HG03139 (cell line): ENCODE measurements around the gene KCNF1.

Experiments used
- ATAC-seq: cut with Tn5 transposase; IDR thresholded peaks from one replicate; pipeline ENCODE4 v1.9.1; 2021; ENCODE audit not compliant: unreplicated experiment

The KCNF1 gene

DNA sequence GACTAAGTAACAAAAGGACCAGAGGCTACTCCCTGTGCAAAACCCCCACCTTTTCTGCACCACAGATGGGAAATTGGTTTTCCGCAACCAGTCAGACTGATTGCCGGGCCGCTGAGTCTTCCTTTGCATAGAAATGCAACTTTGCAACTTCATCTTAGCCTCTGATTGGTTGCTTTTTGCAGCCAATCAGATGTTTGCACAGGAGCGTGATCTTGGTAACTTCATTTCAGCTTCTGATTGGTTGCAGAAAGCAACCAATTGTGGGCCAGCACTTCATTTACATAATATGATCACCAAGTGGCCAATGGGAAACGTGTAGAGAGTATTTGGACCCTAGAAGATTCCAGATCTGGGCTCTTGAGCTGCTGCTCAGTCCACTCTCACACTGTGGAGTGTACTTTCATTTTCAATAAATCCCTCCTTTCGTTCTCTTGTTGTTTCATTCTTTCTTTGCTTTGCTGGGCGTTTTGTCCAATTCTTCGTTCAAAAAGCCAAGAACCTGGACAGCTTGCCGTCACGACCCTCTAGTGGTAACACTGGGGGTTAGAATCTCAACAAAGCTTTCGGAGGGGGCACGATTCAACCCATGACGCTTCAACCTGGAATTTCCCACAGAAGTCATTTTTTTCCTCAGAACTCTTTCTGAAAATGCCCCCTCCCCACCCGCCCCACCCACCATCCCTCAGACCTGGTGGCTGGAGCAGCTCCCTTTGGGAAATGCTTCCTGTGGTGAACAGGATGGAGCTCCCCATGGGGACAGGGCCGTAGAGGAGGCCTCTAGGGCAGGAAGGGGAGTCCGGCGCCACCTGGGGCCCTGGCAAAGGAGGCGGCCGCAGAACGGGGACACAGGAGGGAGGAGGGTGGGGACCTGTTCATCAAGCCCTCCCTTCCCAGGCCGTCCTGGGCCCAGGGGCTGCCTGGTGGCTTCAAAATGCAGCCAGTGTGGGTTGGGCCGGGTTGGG is 31.8 kb upstream of the KCNF1 start:
- ATAC-seq, result no peak

DNA sequence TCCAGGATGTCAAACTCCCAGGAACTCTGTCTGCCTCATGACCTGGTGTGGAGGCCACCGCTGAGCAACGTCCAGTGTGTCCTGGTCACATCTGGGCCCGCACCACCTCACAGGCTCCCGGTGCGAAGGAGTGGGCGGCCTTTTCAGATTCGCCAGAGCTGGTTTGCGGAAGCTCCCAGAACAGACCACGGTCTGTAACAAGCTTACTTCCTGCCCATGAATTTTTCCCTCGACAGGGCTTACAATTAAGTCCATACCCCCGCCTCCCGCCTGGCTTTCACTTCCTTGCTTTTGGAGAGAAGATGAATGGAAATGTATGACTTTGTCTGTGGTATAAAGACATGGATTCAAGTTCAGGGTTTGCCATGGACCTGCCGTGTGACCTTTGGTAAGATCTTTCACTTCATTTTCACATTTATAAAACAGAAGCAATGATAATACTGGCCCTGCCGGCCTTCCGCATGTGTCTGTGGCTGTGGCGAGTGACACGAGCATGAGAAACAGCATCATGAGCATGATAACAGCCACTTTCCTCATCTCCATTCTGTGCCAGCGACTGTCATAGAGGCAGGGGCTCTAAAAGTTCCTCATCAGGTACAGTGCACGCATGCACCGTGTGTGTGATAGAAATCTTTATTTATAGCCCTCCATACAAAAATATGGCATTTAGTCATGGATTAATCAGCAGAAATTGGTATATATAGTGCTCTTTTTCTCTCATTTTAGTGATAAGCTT is 31.0 kb upstream of the KCNF1 start:
- ATAC-seq, result no peak

DNA sequence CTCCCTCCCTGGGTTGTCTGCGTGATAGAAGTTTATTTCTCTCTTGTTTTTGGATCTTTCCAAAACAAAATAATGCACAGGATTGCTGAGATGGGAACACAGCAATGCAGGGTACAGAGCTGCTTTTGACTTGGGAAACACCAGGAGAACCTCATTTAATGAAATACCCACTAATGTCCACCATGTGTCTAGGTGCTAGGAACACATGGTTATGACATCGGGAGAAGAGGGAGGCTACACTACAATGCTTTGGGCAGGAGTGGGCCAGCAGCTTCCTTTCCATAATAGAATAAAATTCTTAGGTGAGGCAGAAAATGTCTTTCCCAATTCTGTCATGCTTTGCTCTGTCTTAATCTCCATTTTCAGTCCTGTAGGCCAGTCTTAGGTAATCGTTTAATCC is 29.2 kb upstream of the KCNF1 start:
- no peak for ATAC-seq

DNA sequence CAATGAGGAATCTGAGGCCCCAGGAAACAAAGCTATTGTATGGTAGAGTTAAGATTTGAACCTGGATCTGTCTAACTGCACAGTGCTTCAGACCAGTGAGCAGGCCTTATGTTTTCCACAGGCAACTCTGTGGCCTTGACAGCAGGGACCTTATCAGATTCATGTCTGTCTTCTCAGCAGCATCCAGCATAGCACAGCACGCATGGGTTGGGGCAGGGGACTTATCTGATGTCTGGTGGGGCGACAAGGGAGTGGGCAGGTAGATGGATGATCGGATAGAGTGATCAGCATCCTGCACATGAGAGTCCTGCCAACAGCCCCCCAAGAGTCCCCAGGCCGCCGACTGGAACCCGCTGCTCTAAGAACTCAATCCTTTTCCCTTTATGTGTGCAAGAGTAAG is 28.7 kb upstream of the KCNF1 start:
- no peak for ATAC-seq

DNA sequence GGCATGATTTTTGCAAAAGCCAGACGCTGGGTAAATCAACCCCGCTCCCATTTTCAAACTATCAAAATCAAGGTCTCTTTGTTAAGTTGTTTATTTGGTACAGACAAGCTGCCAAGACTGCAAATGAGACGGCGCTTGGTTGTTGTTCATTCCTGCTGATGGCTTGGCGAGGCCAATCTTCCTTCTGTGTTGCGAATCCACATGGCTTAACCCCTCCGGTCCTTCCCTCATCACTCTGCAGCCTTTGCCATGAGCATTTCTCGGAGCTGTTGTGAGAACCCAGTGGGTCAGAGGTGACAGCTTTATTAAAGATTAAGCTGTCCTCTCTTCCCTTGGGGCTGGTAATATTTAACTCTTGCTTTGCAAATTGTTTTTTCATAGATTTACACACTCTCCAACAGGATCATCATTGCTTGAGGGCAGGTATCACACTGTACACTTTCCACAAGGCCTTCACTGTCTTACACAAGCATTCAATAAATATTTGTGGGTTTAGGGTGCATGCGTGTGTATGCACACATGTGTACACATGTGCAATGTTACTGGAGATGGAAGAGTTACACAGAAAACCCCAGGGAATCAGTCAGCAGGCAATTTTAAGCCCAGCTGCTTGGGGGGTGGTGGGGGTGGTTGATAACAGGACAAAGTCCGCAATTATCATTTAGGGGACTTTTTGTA is 27.8 kb upstream of the KCNF1 start:
- no peak for ATAC-seq

DNA sequence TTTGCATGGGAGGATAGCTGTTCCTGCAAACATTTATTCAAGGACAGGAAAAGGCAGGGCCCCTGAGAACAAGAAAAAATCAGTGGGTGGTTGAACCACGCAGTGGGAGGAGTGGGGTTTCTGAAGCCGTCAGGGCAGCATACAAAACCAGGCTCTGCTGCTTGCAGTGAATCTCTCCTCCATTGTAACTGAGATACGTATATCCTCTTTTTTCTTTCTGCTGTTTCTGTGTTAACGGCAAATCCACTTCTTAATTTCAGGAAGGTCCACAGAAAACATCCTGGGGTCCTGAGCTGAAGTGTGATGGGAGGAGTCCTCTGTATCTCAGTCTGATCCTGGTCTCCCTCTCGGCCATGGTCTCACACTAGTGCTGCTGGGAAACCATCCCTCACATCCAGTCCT is 27.2 kb upstream of the KCNF1 start:
- no peak for ATAC-seq

DNA sequence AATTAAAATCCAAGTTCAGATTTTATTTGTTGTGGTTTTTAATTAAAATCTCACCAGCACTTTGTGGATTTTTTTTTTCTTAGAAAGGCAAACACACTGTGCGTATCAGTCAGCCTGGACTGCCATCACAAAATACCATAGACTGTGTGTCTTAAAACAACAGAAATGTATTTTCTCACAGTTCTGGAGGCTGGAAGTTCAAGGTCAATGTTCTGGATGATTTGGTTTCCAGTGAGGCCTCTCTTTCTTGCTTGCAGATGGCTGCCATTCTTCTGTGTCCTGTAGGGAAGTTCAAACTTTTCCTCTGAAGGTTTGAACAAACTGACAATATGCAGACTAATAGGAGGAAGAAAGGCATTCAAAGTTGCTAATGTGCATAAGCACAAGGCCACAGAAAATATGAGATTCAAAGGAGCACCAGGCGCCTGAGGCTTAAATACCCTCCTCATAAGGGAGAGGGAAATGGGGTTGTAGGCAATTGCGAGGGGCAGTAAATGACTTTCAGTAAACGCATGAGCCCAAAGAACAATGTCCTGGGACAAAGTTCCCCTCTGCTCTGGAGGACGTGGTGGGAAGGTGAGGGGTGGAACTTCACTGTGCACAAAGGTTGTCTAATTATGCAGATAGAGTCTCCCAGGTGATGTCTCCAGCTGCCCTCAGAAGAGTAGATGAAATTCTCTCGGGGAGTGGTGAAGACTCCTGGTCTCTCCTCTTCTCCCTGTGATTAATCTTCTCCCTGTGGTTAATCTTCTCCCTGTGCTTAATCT is 26.5 kb upstream of the KCNF1 start:
- no peak for ATAC-seq

DNA sequence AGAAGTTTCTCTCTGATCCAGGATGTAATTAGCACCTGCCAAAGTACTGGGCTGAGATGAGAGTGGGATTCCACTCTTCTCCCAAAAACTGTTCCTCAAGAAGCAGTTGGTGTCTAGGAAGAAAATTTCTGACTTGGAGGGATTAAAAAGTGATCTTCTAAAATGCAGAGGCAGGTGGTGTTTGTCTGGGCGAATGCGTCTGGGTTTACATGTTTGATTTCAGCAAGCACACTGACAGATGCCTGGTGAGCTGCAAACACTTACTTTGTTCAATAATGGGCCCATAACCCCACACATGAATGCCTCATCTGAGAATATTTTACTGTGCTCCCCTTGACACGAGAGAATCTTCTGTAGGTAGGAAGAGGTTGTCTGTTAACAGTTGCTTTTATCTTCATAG is 24.3 kb upstream of the KCNF1 start:
- no peak for ATAC-seq

DNA sequence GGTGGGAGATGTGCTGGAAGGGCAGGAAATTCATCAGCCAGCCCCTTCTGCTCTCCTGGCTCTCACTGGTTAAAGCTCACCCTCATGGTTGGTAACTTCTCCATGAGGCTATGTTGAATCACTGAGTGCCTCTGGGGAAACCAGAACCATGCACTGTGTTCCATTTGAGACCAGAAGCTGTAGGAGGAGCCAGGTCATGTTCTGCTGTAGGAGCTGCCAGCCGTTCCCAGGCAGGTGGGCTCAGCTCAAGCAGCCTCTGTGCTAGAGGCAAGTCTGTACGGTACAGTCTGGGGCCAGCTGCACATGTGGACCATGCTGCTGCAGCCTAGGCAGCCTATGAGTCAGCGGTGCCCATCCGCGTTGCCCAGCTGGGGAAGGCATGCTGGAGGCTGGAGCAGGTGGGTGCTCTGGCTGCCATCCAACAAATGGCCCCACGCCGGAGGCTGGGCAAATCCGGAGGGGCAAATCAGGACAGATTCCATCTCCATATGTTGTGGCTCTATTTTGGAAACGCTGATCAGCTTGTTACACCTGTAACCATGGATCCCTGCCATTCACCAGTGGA is 22.0 kb upstream of the KCNF1 start:
- ATAC-seq, result no peak

DNA sequence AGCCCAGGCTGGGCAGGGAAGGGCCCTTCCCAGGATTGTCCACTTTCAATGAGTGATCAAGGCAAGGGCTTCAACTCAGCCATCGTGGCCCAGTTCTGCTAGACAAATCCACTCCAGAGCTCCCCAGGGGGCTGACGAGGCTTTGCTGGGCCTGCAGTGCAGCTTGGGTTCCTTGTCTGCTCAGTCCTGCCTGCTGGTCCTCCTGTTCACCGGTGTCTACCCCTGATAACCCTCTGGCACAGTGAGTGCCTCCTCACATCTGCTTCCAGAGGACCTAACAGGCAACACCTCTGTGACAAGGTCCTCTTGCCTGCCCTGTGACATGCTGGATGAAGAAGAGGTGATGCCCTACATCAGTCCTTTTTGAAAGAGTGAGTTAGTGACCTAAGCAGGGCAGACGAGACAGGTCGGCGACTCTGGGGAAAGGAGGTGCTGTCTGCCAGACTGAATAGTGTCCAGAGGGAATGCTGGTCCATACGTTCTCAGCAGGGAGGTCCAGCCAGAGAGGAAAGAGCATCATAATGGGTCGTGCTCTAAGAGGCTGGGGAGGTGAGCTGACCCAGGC is 20.9 kb upstream of the KCNF1 start:
- ATAC-seq, result no peak

DNA sequence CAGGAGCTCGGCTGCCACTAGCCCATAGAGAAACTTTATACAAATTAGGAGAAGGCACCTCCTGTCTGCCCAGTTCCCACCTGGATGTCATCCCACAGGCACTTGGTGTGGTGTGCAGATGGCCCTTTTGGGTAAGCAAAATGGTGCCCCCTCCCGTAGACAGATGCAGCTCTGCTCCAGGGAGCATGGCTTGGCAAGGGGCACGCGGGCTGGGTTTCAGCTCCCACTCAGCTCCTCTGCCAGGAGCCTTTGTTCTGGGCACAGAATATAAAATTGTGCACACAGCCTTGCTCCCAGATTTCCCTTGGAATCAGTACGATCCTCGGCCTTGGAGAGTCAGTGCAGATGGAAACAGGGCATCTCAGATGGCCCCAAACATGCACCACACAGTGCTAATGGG is 20.3 kb upstream of the KCNF1 start:
- ATAC-seq, result no peak

DNA sequence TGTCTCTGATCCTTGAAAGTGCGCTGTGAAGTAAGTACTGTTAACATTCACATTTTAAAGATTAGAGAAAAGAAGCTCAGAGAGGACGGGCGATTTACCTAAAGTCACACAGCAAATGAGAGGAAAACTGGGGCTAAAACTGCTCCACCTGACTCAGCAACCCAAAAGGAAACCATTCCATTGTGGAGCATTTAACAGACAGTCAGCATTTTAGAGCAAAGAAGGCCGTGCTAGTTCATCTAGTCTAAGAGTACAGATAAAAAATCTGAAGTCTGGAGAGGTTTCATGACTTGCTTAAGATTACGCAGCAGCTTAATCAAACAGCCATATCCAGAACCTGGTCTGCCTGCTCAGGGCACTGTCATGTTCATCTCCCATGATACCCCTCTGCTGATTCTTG is 19.9 kb upstream of the KCNF1 start:
- ATAC-seq, result no peak

DNA sequence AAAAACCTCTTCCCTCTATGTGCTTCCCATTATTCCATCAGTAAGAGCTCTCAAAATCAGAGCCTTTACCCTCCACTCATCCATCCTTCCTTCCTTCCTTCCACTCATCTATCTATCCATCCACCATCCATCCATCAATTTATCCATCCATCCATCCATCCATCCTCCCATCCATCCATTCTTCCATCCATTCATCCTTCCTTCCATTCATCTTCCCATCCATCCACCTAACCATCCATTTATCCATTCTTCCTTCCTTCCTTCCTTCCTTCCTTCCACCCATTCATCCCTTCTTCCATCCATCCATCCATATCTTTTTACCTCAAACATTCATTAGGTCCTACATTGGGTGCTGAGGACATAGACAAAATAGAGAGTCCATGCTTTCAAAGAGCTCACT is 19.4 kb upstream of the KCNF1 start:
- ATAC-seq, result no peak

DNA sequence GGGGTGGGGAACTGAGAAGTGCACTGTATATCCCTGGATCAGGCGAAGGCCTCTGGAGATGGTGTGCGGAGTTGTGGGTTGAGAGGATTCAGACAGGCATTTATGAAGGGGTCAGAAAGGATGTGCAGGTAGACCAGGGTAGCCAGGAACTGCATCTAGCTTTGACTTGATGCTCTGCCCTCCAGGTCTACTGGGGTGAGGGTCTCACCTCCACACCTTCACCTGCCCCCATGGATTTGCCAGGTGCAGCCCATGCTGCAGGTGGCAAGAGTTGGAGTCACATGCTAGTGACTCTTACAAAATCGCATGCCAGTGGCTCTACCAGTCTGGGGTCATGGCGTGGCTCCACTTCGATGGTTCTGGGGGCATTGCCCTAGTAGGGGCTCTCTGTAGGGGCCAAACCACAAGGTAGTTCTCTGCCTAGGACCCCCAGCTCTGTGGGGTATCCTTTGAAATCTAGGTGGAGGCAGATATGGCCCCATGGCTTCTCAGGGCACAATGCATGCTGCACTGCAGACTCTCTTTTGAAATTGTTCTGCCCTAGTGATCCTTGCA is 18.9 kb upstream of the KCNF1 start:
- no peak for ATAC-seq

DNA sequence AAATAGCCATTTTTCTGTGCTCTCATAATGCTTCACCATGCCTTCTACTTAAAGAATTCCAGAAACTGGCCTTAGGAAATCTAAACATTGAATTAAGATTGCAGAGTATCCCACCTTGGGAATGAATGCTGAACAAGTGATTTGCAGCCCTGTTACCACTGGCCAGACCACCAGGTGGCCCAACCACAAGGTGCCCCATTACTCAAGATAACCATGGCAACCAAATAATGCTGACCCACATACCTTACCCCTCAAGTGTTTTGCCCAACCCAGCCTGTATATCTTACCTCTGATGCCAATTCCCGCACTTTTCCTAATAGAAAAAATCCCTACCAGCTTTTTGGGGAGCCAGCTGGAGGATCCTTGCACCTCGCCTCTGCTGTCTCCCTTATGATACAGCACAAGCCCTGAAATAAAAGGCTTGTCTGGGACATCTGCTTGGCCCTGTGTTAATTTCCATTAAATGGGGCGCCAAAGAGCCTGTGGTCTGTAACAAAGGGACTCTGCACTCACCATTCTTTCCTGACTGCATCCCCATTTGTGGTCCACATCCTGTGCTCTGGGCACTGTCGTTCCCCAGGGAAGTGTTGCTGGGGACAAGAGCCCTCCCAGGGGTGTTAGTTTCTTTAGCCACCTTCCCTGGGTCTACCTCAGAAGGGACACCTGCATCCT is 17.3 kb upstream of the KCNF1 start:
- no peak for ATAC-seq

DNA sequence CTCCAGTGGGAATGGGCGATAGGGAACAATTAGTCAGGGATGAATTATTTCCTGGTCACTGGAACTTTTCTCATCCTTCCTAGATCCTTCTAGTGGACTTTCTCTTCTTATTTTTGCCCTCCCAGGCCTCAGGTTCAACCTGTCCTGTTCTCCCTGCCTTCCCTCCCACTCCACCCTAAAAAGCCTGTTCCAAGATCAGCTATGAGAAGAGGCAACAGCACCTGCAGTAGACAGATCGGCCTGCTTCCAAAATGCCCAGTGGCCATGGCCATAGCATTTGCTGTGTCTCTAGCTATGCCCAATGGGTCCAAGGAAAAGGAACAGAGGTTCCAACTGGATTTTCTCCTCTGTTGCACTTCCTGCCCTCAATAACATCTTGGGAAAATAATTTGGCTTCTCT is 16.5 kb upstream of the KCNF1 start:
- no peak for ATAC-seq

DNA sequence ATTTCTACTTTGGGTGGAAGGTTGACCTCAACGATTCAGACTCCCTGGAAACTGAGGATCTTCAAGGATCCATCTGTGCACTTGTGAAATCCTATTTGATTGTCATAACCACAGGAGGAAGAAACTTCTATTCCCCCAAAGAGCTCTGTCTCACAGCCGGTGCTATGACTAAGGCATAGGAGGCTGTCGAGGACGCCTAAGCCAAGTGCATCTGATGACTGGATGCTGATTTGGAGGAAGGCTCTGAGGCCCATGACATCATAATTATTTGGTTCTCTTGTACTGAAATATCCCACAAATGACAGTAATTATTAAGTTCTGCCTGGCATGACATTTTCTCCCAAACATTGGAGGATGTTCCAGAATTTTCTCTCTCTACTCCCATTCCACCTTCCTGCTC is 13.8 kb upstream of the KCNF1 start:
- ATAC-seq, result no peak

DNA sequence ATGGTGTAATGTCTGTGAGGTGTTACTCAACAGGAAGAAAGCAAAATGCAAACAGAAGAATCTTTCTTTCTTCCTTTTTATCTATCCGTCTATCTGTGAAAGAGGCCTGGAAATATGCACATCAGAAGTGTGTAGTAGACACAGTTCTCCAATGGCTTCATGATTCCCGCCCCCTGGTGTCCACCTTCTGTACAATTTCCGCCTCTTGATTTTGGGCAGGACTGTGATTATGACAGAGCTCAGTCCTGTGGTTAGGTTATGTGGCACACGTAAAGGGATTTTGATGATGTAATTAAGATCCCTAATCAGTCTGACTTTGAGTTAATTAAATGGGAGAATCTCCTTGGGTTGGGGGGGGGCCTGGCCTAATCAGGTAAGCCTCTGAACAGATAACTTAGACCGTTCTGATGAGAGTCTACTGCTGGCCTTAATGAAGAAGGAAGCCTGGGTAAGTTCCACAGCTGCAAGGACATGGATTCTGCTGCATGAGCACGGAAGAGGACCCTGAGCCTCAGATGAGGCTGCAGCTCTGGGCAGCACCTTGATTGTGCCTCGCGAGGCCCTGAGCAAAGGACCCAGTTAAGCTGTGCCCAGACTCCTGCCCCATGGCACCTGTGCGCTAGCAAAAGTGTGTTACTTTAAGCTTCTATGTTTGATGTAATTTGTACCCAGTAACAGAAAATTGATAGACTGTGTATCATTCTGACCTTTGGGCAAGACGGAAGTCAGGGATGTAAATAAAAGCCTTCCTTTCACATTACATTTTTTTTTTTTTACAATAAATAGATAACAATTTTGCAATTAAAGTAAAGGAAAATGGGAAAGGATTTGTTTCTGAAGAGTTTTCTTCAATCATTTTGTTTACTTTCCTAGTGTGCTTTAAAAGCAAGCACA is 11.3 kb upstream of the KCNF1 start:
- ATAC-seq, result no peak
